ENCODE data around the gene RBM20.
"Not testable (repeated sequence)": the region's sequence is repeated elsewhere in the genome, so short reads cannot be mapped to it uniquely, and the experiment has no call there.

Gene RBM20

DNA sequence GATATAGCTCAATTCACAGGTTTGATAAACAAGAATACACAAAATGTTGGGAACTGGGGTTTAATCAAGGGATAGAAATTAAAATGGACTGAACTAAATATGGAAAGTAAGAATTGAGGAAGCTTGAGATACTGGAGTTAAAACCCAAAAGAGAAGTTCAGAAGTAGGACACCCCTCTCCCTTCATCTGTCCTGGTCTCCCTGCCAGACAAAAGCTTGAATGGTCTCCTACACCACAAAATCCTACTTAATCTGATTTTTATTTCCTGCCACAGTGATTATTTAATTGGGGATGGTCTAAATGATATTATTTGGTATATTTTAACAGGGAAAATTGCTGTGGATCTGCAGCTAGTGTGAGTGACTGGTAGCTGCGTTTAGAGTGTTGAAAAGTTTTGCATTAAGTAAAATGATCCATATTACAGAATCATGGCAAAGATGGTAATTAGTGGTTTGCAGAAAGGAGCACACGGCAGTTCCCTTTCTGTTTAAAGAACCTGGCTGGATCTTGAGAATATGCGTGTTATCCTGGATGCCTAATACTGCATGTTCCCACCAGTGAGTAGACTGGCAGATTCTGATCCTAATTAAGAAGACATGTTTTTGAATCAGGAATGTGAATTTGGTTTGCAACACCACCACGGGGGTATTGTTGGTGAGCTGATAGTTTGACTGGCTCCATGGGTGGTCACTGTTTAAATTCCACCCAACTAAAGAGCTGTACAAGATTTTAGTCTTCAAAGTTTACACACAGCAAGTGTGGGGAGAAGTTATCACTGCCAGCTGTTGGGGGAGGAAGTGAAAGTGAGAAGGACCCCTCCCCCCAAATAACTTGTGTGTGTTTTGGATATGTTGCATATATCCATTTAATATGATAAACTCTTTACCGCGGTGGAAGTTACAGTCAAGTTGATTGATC, 5.5 kb downstream of the RBM20 start:
- DNase-seq = no peak

GRCh38 chr10:110650265-110650668, 6.1 kb downstream of the RBM20 start:
- DNase-seq = no peak

DNA sequence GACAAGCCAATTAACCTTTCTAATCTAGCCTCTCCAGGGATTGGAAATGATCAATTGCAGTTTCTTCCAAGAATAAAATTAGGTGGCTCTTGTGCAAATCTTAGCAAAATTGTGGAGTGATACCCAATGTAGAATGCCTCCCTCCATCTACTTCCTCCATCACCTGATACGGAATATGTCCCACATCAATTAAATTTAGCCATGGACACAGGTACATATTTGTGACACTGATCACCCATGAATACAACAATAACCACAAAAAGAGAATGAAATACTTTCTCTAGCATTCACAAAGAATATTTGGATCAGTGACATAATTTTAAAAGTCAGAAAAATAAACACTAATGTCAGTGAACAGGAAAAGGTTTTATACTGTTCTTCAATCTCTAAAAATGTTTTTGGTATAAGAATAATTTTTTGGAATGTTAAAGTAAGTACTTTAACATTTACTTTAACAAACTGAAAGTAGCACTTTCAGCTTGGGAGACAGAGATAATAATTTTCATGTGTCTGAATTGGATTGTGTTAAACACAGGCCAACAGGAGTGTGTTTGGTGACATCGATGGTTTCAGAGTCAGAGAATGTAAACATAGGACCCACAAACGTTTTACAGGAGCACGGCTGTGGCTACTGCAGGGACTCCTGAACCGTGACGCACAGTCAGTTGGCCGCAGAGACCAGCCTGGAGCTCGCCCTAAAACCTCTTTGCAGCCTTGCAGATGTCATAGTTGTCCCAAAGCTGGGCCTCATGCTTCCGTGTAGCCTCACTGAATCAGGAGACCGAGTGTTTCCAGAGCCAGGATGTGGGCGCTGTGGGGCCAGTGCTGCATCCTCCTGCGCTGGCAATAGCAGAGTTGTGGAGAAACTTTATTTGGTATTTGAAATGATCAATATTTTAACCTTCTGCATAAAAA, 7.2 kb downstream of the RBM20 start:
- no peak for DNase-seq

GRCh38 chr10:110652475-110653118, 8.5 kb downstream of the RBM20 start:
- no peak for DNase-seq

GRCh38 chr10:110655320-110655719, 11.2 kb downstream of the RBM20 start:
- DNase-seq = no peak

DNA sequence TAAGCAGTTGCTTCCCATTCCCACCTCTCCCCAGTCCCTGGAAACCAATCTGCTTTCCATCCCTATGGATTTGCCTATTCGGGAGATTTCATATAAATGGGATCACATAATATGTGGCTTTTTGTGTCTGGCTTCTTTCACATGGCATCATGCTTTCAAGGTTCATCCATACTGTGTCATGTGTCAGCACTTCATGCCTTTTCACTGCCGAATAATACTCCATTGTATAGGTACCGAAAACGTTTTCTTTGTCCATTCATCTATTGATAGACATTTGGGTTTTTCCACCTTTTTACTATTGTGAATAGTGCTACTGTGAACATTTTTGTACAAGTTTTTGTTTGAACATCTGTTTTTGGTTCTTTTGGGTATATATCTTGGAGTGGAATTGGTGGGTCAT, 12.5 kb downstream of the RBM20 start:
- no peak for DNase-seq

- DNase-seq = no peak
These were observed 14.0 kb downstream of the RBM20 start for GRCh38 chr10:110657973-110658691.

- no peak for DNase-seq
These were observed 15.4 kb downstream of the RBM20 start for GRCh38 chr10:110659558-110659957.

- DNase-seq = not testable (repeated sequence)
These were observed 16.2 kb downstream of the RBM20 start for GRCh38 chr10:110660289-110660688.

- no peak for DNase-seq
These were observed 17.2 kb downstream of the RBM20 start for GRCh38 chr10:110661292-110661691.

DNA sequence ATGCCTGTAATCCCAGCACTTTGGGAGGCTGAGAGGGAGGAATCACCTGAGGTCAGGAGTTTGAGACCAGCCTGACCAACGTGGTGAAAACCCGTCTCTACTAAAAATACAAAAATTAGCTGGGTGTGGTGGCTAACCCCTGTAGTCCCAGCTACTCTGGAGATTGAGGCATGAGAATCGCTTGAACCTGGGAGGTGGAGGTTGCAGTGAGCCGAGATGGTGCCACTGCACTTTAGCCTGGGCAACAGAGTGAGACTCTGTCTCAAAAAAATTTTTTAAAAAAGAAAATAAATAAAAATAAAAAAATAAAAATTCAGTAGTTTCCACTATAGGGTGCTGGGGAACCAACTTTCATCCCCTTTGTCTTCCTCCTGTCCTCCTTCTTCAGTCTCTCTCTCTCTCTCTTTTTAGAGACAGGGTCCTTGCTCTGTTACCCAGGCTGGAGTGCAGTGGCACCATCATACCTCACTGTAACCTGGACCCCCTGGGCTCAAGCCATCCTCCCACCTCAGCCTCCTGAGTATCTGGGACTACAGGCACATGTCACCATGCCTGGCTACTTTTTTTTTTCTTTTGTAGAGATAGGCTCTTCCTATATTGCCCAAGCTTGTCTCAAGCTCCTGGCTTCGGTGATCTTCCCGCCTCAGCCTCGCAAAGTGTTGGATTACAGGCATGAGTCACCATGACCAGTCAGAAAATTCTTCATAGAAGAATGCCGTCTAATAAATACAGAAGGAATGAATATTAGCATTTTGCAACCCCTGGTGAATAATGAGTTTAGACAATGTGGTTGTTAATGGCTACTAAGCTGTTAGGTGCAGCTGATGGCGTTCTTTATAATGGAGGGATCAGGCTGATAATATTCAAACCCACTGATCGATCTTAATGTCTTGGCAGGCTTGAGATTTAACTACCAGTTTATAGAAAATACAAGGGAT, 20.6 kb downstream of the RBM20 start:
- no peak for DNase-seq

DNA sequence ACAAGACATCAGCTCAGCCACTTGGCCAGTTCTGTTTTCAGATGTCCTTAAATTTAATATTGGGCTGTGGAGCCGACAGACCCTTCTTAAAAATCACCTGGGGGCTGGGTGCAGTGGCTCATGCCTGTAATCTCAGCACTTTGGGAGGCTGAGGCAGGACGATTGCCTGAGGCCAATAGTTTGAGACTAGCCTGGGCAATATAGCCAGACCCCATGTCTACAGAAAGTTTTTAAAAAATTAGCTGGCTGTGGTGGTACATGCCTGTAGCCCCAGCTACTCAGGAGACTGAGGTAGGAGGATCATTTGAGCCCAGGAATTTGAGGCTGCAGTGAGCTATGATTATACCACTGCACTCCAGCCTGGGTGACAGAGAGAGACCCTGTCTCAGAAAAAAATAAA, 22.1 kb downstream of the RBM20 start:
- not testable (repeated sequence) for DNase-seq

GRCh38 chr10:110666673-110667072, 22.5 kb downstream of the RBM20 start:
- DNase-seq = no peak

- no peak for DNase-seq
These were observed 23.6 kb downstream of the RBM20 start for GRCh38 chr10:110667620-110668343.

GRCh38 chr10:110668443-110668842, 24.3 kb downstream of the RBM20 start:
- DNase-seq = no peak

- no peak for DNase-seq
These were observed 26.2 kb downstream of the RBM20 start for GRCh38 chr10:110670335-110670734.

- peak; percentile 77 for DNase-seq
These were observed 27.8 kb downstream of the RBM20 start for GRCh38 chr10:110671788-110672579.

DNA sequence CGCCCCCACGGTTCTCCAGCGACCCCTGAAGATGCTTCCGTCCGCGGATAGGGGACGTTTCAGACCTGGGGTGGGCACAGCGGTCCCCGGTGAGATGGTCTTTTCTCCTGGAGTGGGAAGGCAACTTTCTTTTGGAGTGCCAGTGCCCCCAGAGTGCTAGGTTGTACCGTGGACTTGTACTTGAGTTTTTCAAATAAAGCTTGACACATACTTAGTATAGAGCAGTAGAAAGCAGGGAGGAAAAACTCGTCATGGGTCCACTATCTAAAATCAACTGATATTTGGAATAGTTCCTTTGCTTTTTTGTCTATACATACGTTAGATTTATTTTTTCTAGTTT, 28.4 kb downstream of the RBM20 start:
- no peak for DNase-seq

DNA sequence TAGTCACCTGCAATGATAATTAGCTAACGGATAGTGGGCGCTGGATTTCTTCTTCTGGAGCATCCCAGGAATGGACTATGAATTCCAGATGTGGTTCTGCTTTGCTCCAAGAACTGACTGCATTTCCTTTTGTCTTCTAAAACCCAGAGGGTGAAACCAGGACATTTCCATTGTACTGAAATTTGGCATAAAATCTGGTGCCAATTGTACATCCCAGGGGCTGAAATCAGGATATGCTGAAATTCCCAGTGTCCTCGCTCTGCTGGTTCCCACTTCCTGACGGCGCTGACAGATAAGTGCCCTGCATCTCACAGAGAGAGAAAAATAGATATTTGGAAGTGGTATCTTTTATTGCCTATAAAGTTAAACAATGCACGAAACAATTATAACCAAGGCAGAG, 31.9 kb downstream of the RBM20 start:
- no peak for DNase-seq
